NCI-H526 treated with DMSO at 0.1 percent for 48 hours (cell line): ENCODE measurements around the gene VAV2.
"Not testable (repeated sequence)": the region's sequence is repeated elsewhere in the genome, so short reads cannot be mapped to it uniquely, and the experiment has no call there.

ENCODE experiments used
- DNase-seq: peaks from one replicate; lab custom pipeline; 2025; lab: John Stamatoyannopoulos, UW

VAV2 gene

GRCh38 chr9:133995012-133995896 is 3.1 kb upstream of the VAV2 start:
- DNase-seq: no peak

- DNase-seq: no peak
Measured at GRCh38 chr9:133994353-133995011, 2.4 kb upstream of the VAV2 start.

- DNase-seq: no peak
Measured at GRCh38 chr9:133993635-133994253, 1.6 kb upstream of the VAV2 start.

GRCh38 chr9:133992780-133993634 is 883 bp upstream of the VAV2 start:
- peak; percentile 26 for DNase-seq

- no peak for DNase-seq
Measured at GRCh38 chr9:133991214-133991921, 756 bp downstream of the VAV2 start.

- no peak for DNase-seq
Measured at GRCh38 chr9:133990366-133991213, 1.5 kb downstream of the VAV2 start.

GRCh38 chr9:133989625-133990365 is 2.3 kb downstream of the VAV2 start:
- DNase-seq: no peak

- not testable (repeated sequence) for DNase-seq
Measured at GRCh38 chr9:133988771-133989170, 3.4 kb downstream of the VAV2 start.

GRCh38 chr9:133987946-133988665 is 4.0 kb downstream of the VAV2 start:
- no peak for DNase-seq

GRCh38 chr9:133987446-133987788 is 4.7 kb downstream of the VAV2 start:
- no peak for DNase-seq

- DNase-seq: no peak
Measured at GRCh38 chr9:133986774-133987445, 5.2 kb downstream of the VAV2 start.

- DNase-seq: no peak
Measured at GRCh38 chr9:133986061-133986460, 6.1 kb downstream of the VAV2 start.

GRCh38 chr9:133982971-133983720 is 9.0 kb downstream of the VAV2 start:
- DNase-seq: no peak

GRCh38 chr9:133981958-133982681 is 10.0 kb downstream of the VAV2 start:
- no peak for DNase-seq

- DNase-seq: no peak
Measured at GRCh38 chr9:133981589-133981957, 10.6 kb downstream of the VAV2 start.

GRCh38 chr9:133980864-133981588 is 11.1 kb downstream of the VAV2 start:
- no peak for DNase-seq
